HepG2 (cell line): ENCODE measurements around the gene NPB. TPM values are rescaled to one million over a fixed set of nuclear protein-coding genes. Genes with fewer than 3 reads are reported as not detected.

Experiments used
- AGO1 ChIP-seq: fragments of 200-400 bp; formaldehyde crosslinking; IDR thresholded peaks from 2 replicates; pipeline ENCODE4 v1.6.1; 2017; ENCODE audit warnings: mild to moderate bottlenecking, low read depth, low read length, moderate library complexity; ENCODE audit not compliant: poor library complexity, severe bottlenecking
- FOXJ3 ChIP-seq: sonication (generic); formaldehyde crosslinking; IDR thresholded peaks from 2 replicates; pipeline ENCODE4 v1.4.0; 2020; ENCODE audit warnings: missing genetic modification reagents, mild to moderate bottlenecking, borderline replicate concordance
- IRF2 ChIP-seq: IDR thresholded peaks from 2 replicates; pipeline ENCODE4 v1.6.1; 2018; ENCODE audit warnings: missing genetic modification reagents, missing compliant biosample characterization
- ISX ChIP-seq: sonication (generic); formaldehyde crosslinking; conservative IDR thresholded peaks from 2 replicates; pipeline ENCODE4 v1.5.0; 2020; ENCODE audit warnings: missing genetic modification reagents
- MED1 ChIP-seq: sonication (generic); formaldehyde crosslinking; IDR thresholded peaks from 2 replicates; pipeline ENCODE4 v1.4.0; 2020; ENCODE audit warnings: missing genetic modification reagents
- MIER3 ChIP-seq: IDR thresholded peaks from 2 replicates; pipeline ENCODE4 v1.6.1; 2016; ENCODE audit warnings: missing compliant biosample characterization, borderline replicate concordance
- NR2F2 ChIP-seq: IDR thresholded peaks from 2 replicates; pipeline ENCODE4 v1.6.1; 2012; ENCODE audit warnings: low read depth, inconsistent platforms, borderline replicate concordance
- PAX8 ChIP-seq: sonication (generic); formaldehyde crosslinking; IDR thresholded peaks from 2 replicates; pipeline ENCODE4 v1.8.0; 2022; ENCODE audit warnings: mild to moderate bottlenecking, missing genetic modification reagents, borderline replicate concordance
- POLR2A ChIP-seq, 2 experiments: IDR thresholded peaks; 2 replicates each; pipeline ENCODE4 v1.6.1; 2011; ENCODE audit warnings: low read depth in 2 of 2, low read length in 2 of 2, mild to moderate bottlenecking in 1 of 2, moderate library complexity in 1 of 2; ENCODE audit not compliant: insufficient read depth in 1 of 2
- PRPF4 ChIP-seq: fragments of 200-400 bp; formaldehyde crosslinking; IDR thresholded peaks from 2 replicates; pipeline ENCODE4 v1.6.1; 2016; ENCODE audit warnings: low read length, low read depth; ENCODE audit not compliant: poor library complexity, severe bottlenecking
- SMC3 ChIP-seq: IDR thresholded peaks from 2 replicates; pipeline ENCODE4 v1.6.1; 2011; ENCODE audit warnings: low read length, improper control_type of control experiment
- SP1 ChIP-seq, 2 experiments: fragments of 450-650 bp in 1 of 2; sonication (generic) in 1 of 2; formaldehyde crosslinking in 1 of 2; IDR thresholded peaks; 2 replicates each; pipeline versions ENCODE4 v1.4.0 to v1.6.1; 2016 to 2020; ENCODE audit warnings: missing genetic modification reagents in 1 of 2
- TOPORS ChIP-seq: sonication (generic); formaldehyde crosslinking; IDR thresholded peaks from 2 replicates; pipeline ENCODE4 v1.8.0; 2023; ENCODE audit warnings: mild to moderate bottlenecking, missing genetic modification reagents
- ZBTB38 ChIP-seq: sonication (generic); formaldehyde crosslinking; IDR thresholded peaks from 2 replicates; pipeline ENCODE4 v1.5.1; 2020; ENCODE audit warnings: mild to moderate bottlenecking, missing genetic modification reagents
- ZFP62 ChIP-seq: sonication (generic); formaldehyde crosslinking; IDR thresholded peaks from 2 replicates; pipeline ENCODE4 v1.4.0; 2020; ENCODE audit warnings: missing genetic modification reagents
- ZFY ChIP-seq: sonication (generic); formaldehyde crosslinking; IDR thresholded peaks from 2 replicates; pipeline ENCODE4 v1.4.0; 2020; ENCODE audit warnings: missing genetic modification reagents
- ZMYM3 ChIP-seq: sonication (generic); formaldehyde crosslinking; IDR thresholded peaks from 2 replicates; pipeline ENCODE4 v1.5.1; 2020; ENCODE audit warnings: mild to moderate bottlenecking, missing genetic modification reagents
- ZNF292 ChIP-seq: sonication (generic); formaldehyde crosslinking; IDR thresholded peaks from 2 replicates; pipeline ENCODE4 v1.8.1; 2022; ENCODE audit warnings: mild to moderate bottlenecking, low read depth, missing genetic modification reagents, borderline replicate concordance
- ZNF784 ChIP-seq: sonication (generic); formaldehyde crosslinking; IDR thresholded peaks from 2 replicates; pipeline ENCODE4 v1.5.1; 2020; ENCODE audit warnings: missing genetic modification reagents, mild to moderate bottlenecking, borderline replicate concordance
- ZNF816 ChIP-seq: sonication (generic); formaldehyde crosslinking; IDR thresholded peaks from 2 replicates; pipeline ENCODE4 v1.8.0; 2022; ENCODE audit warnings: missing genetic modification reagents, mild to moderate bottlenecking, borderline replicate concordance
- polyA plus RNA-seq, 8 experiments: library from polyadenylated mRNA; depleted of rRNA in 3 of 8; stranded (reverse) in 7 of 8; unstranded in 1 of 8; fragments of >200 nt; fragmentation: Illumina TruSeq in 4 of 8; extraction: Trizol in 4 of 8; gene quantifications; 2 replicates each; pipeline versions ENCODE4 v1.2.1 to v1.2.3, GENCODE V29; 2011 to 2016; ENCODE audit warnings: low read depth in 4 of 8, missing spikeins in 1 of 8, mixed read lengths in 1 of 8; ENCODE audit not compliant: insufficient read depth in 1 of 8
- total RNA-seq, 5 experiments: library from RNA; depleted of rRNA; stranded (reverse); fragments of >200 nt; fragmentation: Illumina TruSeq; extraction: Trizol; gene quantifications; 2 replicates each; pipeline ENCODE4 v1.2.3, GENCODE V29; 2016; ENCODE audit warnings: low read depth in 1 of 5
- TF ChIP-seq, protein P1 (sequence below): sonication (generic); formaldehyde crosslinking; IDR thresholded peaks from 2 replicates; pipeline ENCODE4 v1.4.0; 2020; ENCODE audit warnings: mild to moderate bottlenecking, missing genetic modification reagents
- TF ChIP-seq, protein P2 (sequence below): IDR thresholded peaks from 2 replicates; pipeline ENCODE4 v1.6.1; 2016
- TF ChIP-seq, protein P3 (sequence below): sonication (generic); formaldehyde crosslinking; IDR thresholded peaks from 2 replicates; pipeline ENCODE4 v1.5.1; 2020; ENCODE audit warnings: missing genetic modification reagents, mild to moderate bottlenecking, borderline replicate concordance

The NPB gene
- total and polyA plus RNA-seq, 2 of the 13 experiments (the other 11 are each of a cell fraction or from before 2014, with no cell fraction given): 0.11 to 0.93 TPM

DNA sequence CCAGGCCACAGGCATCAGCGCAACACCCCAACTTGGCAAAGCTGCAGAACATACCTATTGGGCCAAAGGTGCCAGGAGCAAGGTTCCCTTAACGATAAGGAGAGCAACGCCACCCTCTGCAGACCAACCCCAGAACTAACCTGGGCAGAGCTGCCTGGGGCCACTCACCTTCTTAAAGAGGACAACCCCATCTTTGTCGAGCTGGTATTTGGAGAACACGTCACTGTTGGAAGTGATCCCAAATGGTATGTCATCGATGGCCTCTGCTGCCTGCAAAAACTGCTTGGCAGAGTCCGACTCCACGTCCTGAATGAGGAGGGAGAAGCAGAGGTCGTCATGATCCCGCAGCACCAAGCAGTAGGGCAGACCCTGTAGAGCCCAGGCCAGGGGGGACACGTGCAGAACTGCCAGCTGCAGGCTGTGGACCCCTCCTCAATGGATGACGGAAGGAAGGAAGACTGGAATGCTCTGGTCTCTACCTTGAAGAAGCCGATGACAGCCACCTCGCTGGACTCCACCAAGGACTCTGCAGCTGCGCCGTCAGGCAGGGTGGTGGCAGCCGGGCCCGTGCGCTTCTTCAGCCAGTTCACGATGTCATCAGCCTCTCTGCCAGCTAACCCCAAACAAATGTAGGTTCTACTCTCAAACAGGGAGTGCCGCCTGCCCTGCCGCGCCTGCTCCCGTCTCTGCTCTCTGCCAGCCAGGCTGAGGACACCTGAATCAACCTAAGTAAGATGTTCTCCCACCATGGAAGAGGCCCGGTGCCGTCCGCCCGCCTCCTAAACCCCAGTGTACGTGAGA is 46.9 kb upstream of the NPB start (continued):
- TF ChIP-seq IRF2 (CRISPR knock-in tag) (no peak), MIER3 (CRISPR knock-in tag) (no peak), POLR2A (IDR thresholded peaks at IDR 0.05; ENCODE audit: insufficient read depth in 1 of 2, low read depth in 2 of 2, low read length in 2 of 2) (peak; percentile 46 to 56; a peak in 2 of 4 replicates), ZNF292 (CRISPR knock-in tag) (no peak), PRPF4 (no peak), MED1 (CRISPR knock-in tag) (no peak), TOPORS (no peak), FOXJ3 (no peak), SP1 (IDR thresholded peaks at IDR 0.05) (no peak), SP1 (CRISPR knock-in tag; IDR thresholded peaks at IDR 0.05) (no peak), ZBTB38 (CRISPR knock-in tag) (peak; percentile 72; the same call in 1 of the 2 replicates), AGO1 (no peak), ZNF784 (no peak), ZMYM3 (CRISPR knock-in tag) (no peak), PAX8 (CRISPR knock-in tag) (no peak), ZNF816 (CRISPR knock-in tag) (no peak), ZFY (CRISPR knock-in tag) (no peak), ISX (CRISPR knock-in tag) (no peak), SMC3 (peak; percentile 18; the same call in 1 of the 2 replicates), NR2F2 (no peak), ZFP62 (CRISPR knock-in tag) (no peak)
- TF ChIP-seq, protein P1, sequence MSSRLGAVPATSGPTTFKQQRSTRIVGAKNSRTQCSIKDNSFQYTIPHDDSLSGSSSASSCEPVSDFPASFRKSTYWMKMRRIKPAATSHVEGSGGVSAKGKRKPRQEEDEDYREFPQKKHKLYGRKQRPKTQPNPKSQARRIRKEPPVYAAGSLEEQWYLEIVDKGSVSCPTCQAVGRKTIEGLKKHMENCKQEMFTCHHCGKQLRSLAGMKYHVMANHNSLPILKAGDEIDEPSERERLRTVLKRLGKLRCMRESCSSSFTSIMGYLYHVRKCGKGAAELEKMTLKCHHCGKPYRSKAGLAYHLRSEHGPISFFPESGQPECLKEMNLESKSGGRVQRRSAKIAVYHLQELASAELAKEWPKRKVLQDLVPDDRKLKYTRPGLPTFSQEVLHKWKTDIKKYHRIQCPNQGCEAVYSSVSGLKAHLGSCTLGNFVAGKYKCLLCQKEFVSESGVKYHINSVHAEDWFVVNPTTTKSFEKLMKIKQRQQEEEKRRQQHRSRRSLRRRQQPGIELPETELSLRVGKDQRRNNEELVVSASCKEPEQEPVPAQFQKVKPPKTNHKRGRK: no peak
- TF ChIP-seq, protein P2, sequence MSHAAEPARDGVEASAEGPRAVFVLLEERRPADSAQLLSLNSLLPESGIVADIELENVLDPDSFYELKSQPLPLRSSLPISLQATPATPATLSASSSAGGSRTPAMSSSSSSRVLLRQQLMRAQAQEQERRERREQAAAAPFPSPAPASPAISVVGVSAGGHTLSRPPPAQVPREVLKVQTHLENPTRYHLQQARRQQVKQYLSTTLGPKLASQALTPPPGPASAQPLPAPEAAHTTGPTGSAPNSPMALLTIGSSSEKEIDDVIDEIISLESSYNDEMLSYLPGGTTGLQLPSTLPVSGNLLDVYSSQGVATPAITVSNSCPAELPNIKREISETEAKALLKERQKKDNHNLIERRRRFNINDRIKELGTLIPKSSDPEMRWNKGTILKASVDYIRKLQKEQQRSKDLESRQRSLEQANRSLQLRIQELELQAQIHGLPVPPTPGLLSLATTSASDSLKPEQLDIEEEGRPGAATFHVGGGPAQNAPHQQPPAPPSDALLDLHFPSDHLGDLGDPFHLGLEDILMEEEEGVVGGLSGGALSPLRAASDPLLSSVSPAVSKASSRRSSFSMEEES (CRISPR knock-in tag): no peak
- TF ChIP-seq, protein P3, sequence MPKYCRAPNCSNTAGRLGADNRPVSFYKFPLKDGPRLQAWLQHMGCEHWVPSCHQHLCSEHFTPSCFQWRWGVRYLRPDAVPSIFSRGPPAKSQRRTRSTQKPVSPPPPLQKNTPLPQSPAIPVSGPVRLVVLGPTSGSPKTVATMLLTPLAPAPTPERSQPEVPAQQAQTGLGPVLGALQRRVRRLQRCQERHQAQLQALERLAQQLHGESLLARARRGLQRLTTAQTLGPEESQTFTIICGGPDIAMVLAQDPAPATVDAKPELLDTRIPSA (CRISPR knock-in tag): no peak
